ENCODE measurements around the gene LRRC56. TPM values are rescaled to one million over a fixed set of nuclear protein-coding genes. Genes with fewer than 3 reads are reported as not detected.

The LRRC56 gene
- polyA plus RNA-seq, 1 experiment = 1.5 TPM

GRCh38 chr11:528166-528814, 9.0 kb upstream of the LRRC56 start:
- no peak for DNase-seq (ENCODE audit: low read depth)
- POLR2A ChIA-PET = interaction anchor here (0.6 kb wide), 1 partner anchor 47 kb away, joined by 3 read pairs; no protein-coding TSS in a partner anchor
- H3K36me3 ChIP-seq (ENCODE audit: control insufficient read depth, insufficient read depth, low read length) = peaks cover 18% of the 10 kb centered on the region
- TF ChIP-seq CTCF (IDR thresholded peaks at IDR 0.05; ENCODE audit: insufficient read depth, low read depth, low read length) = no peak
- CTCF ChIA-PET = interaction anchor here (4.0 kb wide), 1 partner anchor 10 kb away, joined by 19 read pairs; no protein-coding TSS in a partner anchor
- H3K4me3 ChIP-seq (ENCODE audit: low read depth, low read length) = no peak overlapping the region
- no peaks in the 10 kb centered on the region for H3K27me3 ChIP-seq (ENCODE audit: control insufficient read depth, insufficient read depth, low read length)

GRCh38 chr11:528815-529727, 8.3 kb upstream of the LRRC56 start:
- H3K4me3 ChIP-seq (ENCODE audit: low read depth, low read length) = no peak overlapping the region

DNA sequence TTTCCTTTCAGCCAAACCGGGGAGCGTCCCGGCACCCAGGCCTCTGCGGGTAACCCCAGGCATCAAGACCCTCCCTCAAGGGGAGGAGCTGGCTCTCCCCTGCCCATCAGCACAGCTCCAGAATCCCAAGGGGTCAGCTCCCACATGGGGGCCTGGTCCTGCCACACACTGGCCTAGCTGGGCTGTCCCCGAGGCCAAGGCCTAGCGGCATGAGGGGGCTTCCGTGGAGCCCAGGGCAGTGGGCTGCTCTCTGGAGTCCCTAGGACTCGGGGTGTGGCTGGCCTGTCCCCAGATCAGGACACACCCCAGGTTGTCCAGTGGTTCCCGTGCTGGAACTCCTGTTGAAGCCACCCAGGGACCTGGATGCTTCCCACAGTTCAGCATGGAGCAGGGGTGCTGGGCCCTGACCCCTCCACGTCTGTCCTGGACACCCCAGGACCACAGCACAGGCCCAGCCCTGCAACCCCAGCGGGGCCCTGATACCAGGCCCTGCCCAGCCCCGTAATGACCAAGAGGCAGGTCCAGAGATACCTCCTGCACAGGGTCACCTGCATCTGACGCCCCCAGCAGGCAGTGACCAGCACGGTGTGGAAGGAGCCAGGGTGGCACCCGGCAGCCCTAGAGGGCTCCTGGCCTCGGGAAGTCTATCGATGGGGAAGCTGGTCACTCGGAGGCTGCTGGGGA, 7.5 kb upstream of the LRRC56 start:
- CTCF ChIA-PET = interaction anchor here (2.1 to 4.0 kb wide), 2 partner anchors 9 to 11 kb away, joined by 5 to 19 read pairs; no protein-coding TSS in a partner anchor
- Histone ChIP-seq H3K27me3 (ENCODE audit: control insufficient read depth, insufficient read depth, low read length) (no peaks in the 10 kb centered on the region), H3K36me3 (ENCODE audit: control insufficient read depth, insufficient read depth, low read length) (peaks cover 22% of the 10 kb centered on the region), H3K4me3 (ENCODE audit: low read depth, low read length) (no peak overlapping the region)
- POLR2A ChIA-PET = no interaction called here
- no peak for DNase-seq (ENCODE audit: low read depth)
- TF ChIP-seq CTCF (IDR thresholded peaks at IDR 0.05; ENCODE audit: insufficient read depth, low read depth, low read length) = no peak

More at GRCh38 chr11:528815-529727, 8.3 kb upstream of the LRRC56 start:
- H3K36me3 ChIP-seq (ENCODE audit: control insufficient read depth, insufficient read depth, low read length) = peaks cover 22% of the 10 kb centered on the region
- CTCF ChIA-PET = interaction anchor here (2.1 to 4.0 kb wide), 2 partner anchors 8 to 11 kb away, joined by 5 to 19 read pairs; no protein-coding TSS in a partner anchor
- H3K27me3 ChIP-seq (ENCODE audit: control insufficient read depth, insufficient read depth, low read length) = no peaks in the 10 kb centered on the region
- no peak for DNase-seq (ENCODE audit: low read depth)
- POLR2A ChIA-PET = no interaction called here
- no peak for TF ChIP-seq CTCF (IDR thresholded peaks at IDR 0.05; ENCODE audit: insufficient read depth, low read depth, low read length)

- ChIA-PET POLR2A (no interaction called here), CTCF (interaction anchor here (0.7 kb wide), 1 partner anchor 12 kb away, joined by 3 read pairs; no protein-coding TSS in a partner anchor)
- no peak for TF ChIP-seq CTCF (IDR thresholded peaks at IDR 0.05; ENCODE audit: insufficient read depth, low read depth, low read length)
- Histone ChIP-seq H3K4me3 (ENCODE audit: low read depth, low read length) (no peak overlapping the region), H3K36me3 (ENCODE audit: control insufficient read depth, insufficient read depth, low read length) (peaks cover 22% of the 10 kb centered on the region), H3K27me3 (ENCODE audit: control insufficient read depth, insufficient read depth, low read length) (no peaks in the 10 kb centered on the region)
- no peak for DNase-seq (ENCODE audit: low read depth)
Measured at GRCh38 chr11:530960-531831, 6.1 kb upstream of the LRRC56 start.

All from BJ (cell line).